Aorta (tissue), 5 donors: ENCODE results near the gene MANBA. TPM values are rescaled to one million over a fixed set of nuclear protein-coding genes. Genes with fewer than 3 reads are reported as not detected.

Experiments used
- ATAC-seq: fragments of 200-7000 bp; cut with Tn5 transposase; one replicate; pipeline ENCODE4 v1.9.1; 2022; ENCODE audit warnings: moderate library complexity; ENCODE audit not compliant: low FRiP score
- DNase-seq, 2 donors: peaks; one replicate each; pipeline ENCODE4 v3.0.0-alpha.2; 2020
- H3K27ac ChIP-seq, 2 donors: one replicate each; pipeline ENCODE4 v1.5.1; 2013; ENCODE audit warnings: low read length in 2 of 2, mild to moderate bottlenecking in 2 of 2, moderate library complexity in 2 of 2, control low read depth in 1 of 2, inconsistent platforms in 1 of 2, low read depth in 1 of 2
- H3K27me3 ChIP-seq, 2 donors: one replicate each; pipeline ENCODE4 v1.6.1; 2013; ENCODE audit warnings: control low read depth in 1 of 2, low read length in 1 of 2, mild to moderate bottlenecking in 1 of 2, moderate library complexity in 1 of 2; ENCODE audit not compliant: insufficient read depth in 2 of 2, control insufficient read depth in 1 of 2
- H3K36me3 ChIP-seq, 2 donors: one replicate each; pipeline ENCODE4 v1.6.1; 2013; ENCODE audit warnings: control low read depth in 1 of 2, low read length in 1 of 2, mild to moderate bottlenecking in 1 of 2; ENCODE audit not compliant: insufficient read depth in 2 of 2, control insufficient read depth in 1 of 2
- H3K4me1 ChIP-seq, 2 donors: one replicate each; pipeline ENCODE4 v1.6.1; 2013; ENCODE audit warnings: low read length in 2 of 2, control low read depth in 1 of 2, mild to moderate bottlenecking in 1 of 2, moderate library complexity in 1 of 2; ENCODE audit not compliant: insufficient read depth in 2 of 2, control insufficient read depth in 1 of 2
- H3K4me3 ChIP-seq, 2 donors: one replicate each; pipeline ENCODE4 v1.5.1; 2013; ENCODE audit warnings: low read length in 2 of 2, control low read depth in 1 of 2, mild to moderate bottlenecking in 1 of 2
- H3K9me3 ChIP-seq: one replicate; pipeline ENCODE4 v1.6.1; 2013; ENCODE audit warnings: mild to moderate bottlenecking, low read length; ENCODE audit not compliant: control insufficient read depth
- WGBS, 2 donors: extraction: QIAGEN DNeasy Blood & Tissue Kit; methylation state at CpG; one replicate each; pipeline ENCODE4 v1.1.7; 2013; 5-methylcytosine and 5-hydroxymethylcytosine counted together
- intact Hi-C, 2 donors: fragments of 100-400 bp; cut with DNase I; formaldehyde crosslinking; loops; one replicate each; pipeline versions ENCODE4 v1.14.2 to v1.15.0; 2022
- polyA plus RNA-seq, 2 donors: library from polyadenylated mRNA; stranded (reverse); fragments of 200-250 nt; gene quantifications; one replicate each; pipeline ENCODE4 v1.2.3, GENCODE V29; 2013
- total RNA-seq, 2 donors: library from RNA; stranded (reverse); fragmentation: NEBNext Ultra II Directional; extraction: Animal tissue kit (Norgen Biotek cat#: 25700); gene quantifications; one replicate each; pipeline ENCODE4 v1.2.1, GENCODE V29; 2021
- donor health status: healthy with polysubstance abuse.
- donor health status: Bipolar disorder and iron deficiency.
- donor health status: DM: no; HTN: no; CAD: no.
- donor health status: DM: no; HTN: no; CAD: no.
- donor health status: DM: yes; HTN: yes; CAD: no.

Gene MANBA
- total and polyA plus RNA-seq, 4 donors = 16.8 to 41.4 (median 20.4) TPM

- 91 to 93% methylated on average over 4 of the region's 4 CpGs for WGBS, 2 donors
Observed at GRCh38 chr4:102586002-102586643, 174.6 kb downstream of the MANBA start.

DNA sequence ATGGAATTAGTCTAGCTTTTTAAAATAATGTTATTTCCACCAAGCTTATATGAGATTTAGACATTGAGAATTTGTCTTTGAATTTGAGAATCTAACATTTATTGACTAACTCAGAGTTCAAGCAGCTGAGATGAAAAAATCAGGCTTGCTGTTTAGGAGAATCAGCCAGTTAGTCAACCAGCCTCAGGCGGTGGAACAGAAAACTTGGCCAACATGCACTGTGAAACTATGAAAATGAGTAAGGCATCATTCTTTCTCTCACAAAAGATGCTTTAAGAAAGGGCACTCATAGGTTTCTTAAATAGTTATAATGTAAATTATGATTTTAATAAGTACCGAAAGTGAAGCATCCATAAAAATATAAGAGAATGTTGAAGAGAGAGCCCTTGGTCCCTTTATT is 175.4 kb downstream of the MANBA start:
- DNase-seq = no peak
- no peak overlapping the region for H3K4me3 ChIP-seq
- no peak for ATAC-seq
- no peaks in the 10 kb centered on the region for H3K9me3 ChIP-seq
- H3K27ac ChIP-seq = no peak overlapping the region
- H3K36me3 ChIP-seq = peaks cover 8 to 10% of the 10 kb centered on the region in 2 donors
- no peaks in the 10 kb centered on the region for H3K27me3 ChIP-seq
- WGBS, 2 donors = 96% methylated on average over 2 of the region's 2 CpGs
- intact Hi-C loops = no loop called here
- H3K4me1 ChIP-seq = no peaks in the 10 kb centered on the region

More at GRCh38 chr4:102586002-102586643, 174.6 kb downstream of the MANBA start:
- Histone ChIP-seq H3K9me3 (no peaks in the 10 kb centered on the region), H3K27ac (no peak overlapping the region), H3K27me3 (no peaks in the 10 kb centered on the region), H3K4me1 (no peaks in the 10 kb centered on the region), H3K4me3 (no peak overlapping the region), H3K36me3 (peaks cover 8 to 10% of the 10 kb centered on the region in 2 donors)
- no peak for DNase-seq
- intact Hi-C loops = no loop called here
- ATAC-seq = no peak

DNA sequence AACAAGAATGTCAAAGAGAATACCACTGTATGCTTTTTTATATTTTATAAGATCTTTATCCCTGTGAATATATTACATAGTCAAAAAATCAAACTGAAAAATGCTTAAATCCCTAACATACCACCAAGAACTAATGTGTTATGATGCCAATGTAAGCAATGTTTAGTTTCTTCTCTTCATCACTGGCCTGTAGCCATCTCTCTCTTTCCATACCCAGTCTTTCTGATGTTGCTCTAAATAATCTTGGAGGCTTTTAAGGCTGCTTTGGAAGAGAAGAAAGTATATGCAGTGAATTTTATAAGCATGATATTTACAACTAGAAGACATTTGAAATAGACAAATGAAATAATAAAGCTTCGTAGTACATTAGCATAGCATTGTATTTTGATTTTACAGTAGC is 176.7 kb downstream of the MANBA start:
- DNase-seq = no peak
- Histone ChIP-seq H3K27me3 (no peaks in the 10 kb centered on the region), H3K36me3 (peaks cover 5 to 10% of the 10 kb centered on the region in 2 donors), H3K4me1 (no peaks in the 10 kb centered on the region), H3K9me3 (no peaks in the 10 kb centered on the region), H3K4me3 (no peak overlapping the region), H3K27ac (no peak overlapping the region)
- intact Hi-C loops = no loop called here
- WGBS, 2 donors = 75 to 79% methylated on average over 1 of the region's 1 CpG
- no peak for ATAC-seq

Other genes starting within 250 kb of the MANBA start
- 100 to 1,000 TPM; 274 to 292 TPM for gene UBE2D3, start 66.6 kb upstream of the MANBA start, total RNA-seq
- 100 to 1,000 TPM; 195 to 277 TPM for gene UBE2D3, start 66.6 kb upstream of the MANBA start, polyA plus RNA-seq
- gene CISD2, start 108.0 kb upstream of the MANBA start, total RNA-seq = 10 to 100 TPM; 16.7 to 19.3 TPM
- 10 to 100 TPM; 16.2 to 22.5 TPM for gene CISD2, start 108.0 kb upstream of the MANBA start, polyA plus RNA-seq